Measurements from ENCODE around the gene NDUFAF2. TPM values are rescaled to one million over a fixed set of nuclear protein-coding genes. Genes with fewer than 3 reads are reported as not detected.

Gene NDUFAF2, protein sequence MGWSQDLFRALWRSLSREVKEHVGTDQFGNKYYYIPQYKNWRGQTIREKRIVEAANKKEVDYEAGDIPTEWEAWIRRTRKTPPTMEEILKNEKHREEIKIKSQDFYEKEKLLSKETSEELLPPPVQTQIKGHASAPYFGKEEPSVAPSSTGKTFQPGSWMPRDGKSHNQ
- 20.8 and 30.8 TPM in 2 replicates for total RNA-seq (2014; rRNA removed; shearing (Covaris generic))

DNA sequence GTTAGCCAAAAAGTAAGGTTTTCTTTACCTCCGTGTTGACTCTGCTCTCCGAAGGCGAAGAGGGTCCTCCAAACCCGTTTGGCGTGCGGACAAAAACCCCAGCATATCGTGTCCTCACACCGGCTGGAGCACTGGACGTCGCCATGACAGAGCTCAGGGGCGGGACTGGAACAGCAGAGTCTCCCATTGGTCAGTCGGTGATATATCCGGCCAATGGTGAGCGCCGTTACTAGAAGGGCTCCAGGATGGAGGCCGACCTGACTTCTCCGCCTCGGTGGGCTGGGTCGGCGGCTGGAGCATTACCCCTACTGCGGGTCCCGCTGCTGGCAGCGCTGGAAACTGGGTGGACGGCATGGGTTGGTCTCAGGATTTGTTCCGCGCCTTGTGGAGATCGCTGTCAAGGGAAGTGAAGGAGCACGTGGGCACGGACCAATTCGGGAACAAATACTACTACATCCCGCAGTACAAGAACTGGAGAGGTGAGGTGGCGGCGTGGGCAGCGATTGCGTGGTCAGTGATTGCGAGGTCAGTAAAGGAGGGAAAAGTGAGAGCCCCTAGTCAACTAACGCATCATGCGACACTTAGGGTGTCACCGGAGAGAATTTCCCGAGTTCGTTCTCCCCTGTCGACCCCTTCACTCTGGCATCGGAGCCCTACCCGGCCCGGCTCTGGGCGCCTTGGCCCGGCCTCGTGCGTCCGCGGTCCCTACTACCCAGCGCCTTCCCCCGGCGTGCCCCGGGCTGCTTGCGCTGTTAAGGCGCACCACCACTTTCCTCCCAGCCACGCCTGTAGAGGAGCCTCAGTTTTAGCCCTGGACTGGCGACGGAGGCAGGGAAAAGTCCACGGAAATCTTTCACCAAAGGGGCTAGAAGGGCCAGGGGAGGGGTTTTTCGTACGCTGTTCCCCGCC, at the start of gene NDUFAF2, which contains the start of gene ERCC8:
Gene NDUFAF2 (plus strand): TSS at position 302 of the 909 bp plus-strand sequence. CDS start 51 bp downstream, at position 353.
Gene ERCC8 (minus strand): TSS at position 167 of the 909 bp plus-strand sequence. CDS start 62 bp downstream, at position 105.
- DNase-seq = peak; percentile 94
- peak within 1 kb of the TSS; percentile 78 for H3K4me3 ChIP-seq (ENCODE audit: insufficient read depth, low read depth, low read length)
- H3K27me3 ChIP-seq (ENCODE audit: control insufficient read depth, insufficient read depth, low read length) = peaks cover 1% of the 10 kb centered on the region; the same call in 1 of the 2 replicates
- no peaks in the 10 kb centered on the region for H3K36me3 ChIP-seq (replicated peaks; ENCODE audit: control insufficient read depth, insufficient read depth, low read length)

DNA sequence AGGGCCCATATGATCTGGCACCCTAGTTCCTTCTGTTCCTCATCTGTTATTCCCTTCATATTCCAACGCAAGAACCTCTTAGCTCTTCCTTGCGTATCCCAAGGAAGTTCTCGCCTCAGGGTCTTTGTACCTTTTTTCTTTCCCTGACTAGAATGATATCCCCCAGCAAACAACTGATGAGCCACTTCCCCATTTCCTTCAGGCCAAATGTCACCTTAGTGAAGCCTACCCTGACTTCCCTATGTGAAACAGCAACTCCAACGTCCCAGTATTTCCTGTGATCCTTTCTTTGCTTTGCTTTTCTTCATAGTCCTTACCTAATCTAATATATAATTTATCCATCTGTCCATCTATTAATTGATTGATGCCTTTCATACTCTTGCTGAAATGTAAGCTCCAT, 48.0 kb upstream of the NDUFAF2 start:
- no peaks in the 10 kb centered on the region for H3K27me3 ChIP-seq (ENCODE audit: control insufficient read depth, insufficient read depth, low read length)
- no peak for DNase-seq
- no peaks in the 10 kb centered on the region; the same call in 1 of the 2 replicates for H3K36me3 ChIP-seq (replicated peaks; ENCODE audit: control insufficient read depth, insufficient read depth, low read length)
- H3K4me3 ChIP-seq (ENCODE audit: insufficient read depth, low read depth, low read length) = no peak overlapping the region

DNA sequence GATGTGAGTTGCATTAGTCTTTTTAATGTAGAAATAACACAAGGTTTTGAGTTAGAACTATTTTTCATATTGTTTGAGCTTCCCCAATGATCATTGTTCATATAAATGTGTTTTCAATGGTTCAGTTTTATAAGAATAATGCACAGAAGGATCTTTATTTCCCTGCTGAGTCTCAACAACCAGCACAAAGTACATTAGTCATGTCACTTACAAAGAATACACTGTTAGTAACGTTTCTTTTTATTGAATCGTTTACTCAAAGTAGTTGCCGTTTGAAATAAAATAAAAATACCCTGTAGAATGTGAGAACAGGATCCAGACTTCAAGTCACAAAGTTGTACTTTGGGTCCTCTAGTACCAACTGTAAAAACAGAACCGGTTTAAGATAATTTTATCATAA, 41.6 kb upstream of the NDUFAF2 start:
- H3K4me3 ChIP-seq (ENCODE audit: insufficient read depth, low read depth, low read length) = no peak overlapping the region
- no peak for DNase-seq
- no peaks in the 10 kb centered on the region for H3K36me3 ChIP-seq (replicated peaks; ENCODE audit: control insufficient read depth, insufficient read depth, low read length)
- no peaks in the 10 kb centered on the region for H3K27me3 ChIP-seq (ENCODE audit: control insufficient read depth, insufficient read depth, low read length)

DNA sequence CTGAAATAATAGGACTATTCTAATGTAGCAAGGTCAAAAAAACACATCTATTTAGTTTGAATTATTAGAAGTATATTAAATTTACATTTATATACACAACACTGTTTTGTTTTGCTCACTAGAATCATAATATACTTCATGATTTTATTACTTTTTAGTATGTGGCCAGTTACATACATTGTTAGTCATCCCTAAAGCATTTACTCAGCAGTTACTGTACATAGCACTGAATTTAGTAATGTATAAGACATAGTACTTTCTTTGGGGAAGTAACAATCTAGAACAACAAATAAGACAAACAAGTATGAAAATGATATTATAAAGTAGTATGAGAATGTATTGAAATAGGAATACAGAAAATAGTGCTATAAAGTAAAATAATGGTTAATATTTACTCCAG, 28.4 kb upstream of the NDUFAF2 start:
- DNase-seq = no peak
- Histone ChIP-seq H3K27me3 (ENCODE audit: control insufficient read depth, insufficient read depth, low read length) (no peaks in the 10 kb centered on the region), H3K36me3 (replicated peaks; ENCODE audit: control insufficient read depth, insufficient read depth, low read length) (no peaks in the 10 kb centered on the region; the same call in none of the 2 replicates), H3K4me3 (ENCODE audit: insufficient read depth, low read depth, low read length) (no peak overlapping the region)

DNA sequence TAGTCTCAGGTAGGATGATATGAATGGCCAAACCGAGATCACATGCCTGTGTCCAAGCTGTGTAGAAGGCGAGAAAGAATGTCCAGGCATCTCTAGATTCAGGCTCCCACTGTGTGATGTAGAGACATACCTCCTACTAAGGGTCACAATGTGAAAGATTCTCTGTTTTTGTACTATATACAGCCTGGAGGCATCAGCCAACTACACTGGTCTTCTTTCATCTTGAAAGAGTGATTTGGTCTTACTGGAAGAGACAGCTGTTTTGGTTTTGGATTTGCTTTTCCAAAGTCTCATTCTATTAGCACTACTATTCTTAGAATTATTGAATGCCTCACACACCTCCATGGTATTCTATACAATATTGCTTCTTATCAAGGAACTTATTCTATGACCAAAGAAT, 26.5 kb upstream of the NDUFAF2 start:
- H3K36me3 ChIP-seq (replicated peaks; ENCODE audit: control insufficient read depth, insufficient read depth, low read length) = no peaks in the 10 kb centered on the region; the same call in none of the 2 replicates

DNA sequence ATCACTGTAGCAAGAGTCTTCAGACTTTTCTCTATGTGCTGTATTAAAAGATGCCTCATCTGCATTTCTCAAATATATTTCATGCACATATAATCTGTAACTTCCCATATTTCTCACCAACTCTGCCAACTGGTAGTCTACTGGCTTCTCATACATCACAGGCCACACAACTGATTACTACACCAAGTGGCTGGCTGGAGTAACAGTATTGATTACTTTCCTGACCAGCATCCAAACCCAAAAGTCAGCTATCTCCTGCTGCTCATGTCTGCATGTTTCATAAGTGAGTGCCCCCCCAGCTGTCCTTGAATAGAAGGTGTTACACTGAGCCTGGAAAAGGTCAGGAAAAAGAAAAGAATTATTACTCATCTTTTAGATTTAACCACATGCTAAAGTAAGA, 17.6 kb upstream of the NDUFAF2 start:
- Histone ChIP-seq H3K36me3 (replicated peaks; ENCODE audit: control insufficient read depth, insufficient read depth, low read length) (peaks cover 2% of the 10 kb centered on the region), H3K27me3 (ENCODE audit: control insufficient read depth, insufficient read depth, low read length) (no peaks in the 10 kb centered on the region), H3K4me3 (ENCODE audit: insufficient read depth, low read depth, low read length) (no peak overlapping the region)
- no peak for DNase-seq

More for the DNA sequence above, 26.5 kb upstream of the NDUFAF2 start:
- Histone ChIP-seq H3K27me3 (ENCODE audit: control insufficient read depth, insufficient read depth, low read length) (no peaks in the 10 kb centered on the region), H3K4me3 (ENCODE audit: insufficient read depth, low read depth, low read length) (no peak overlapping the region)
- no peak for DNase-seq

DNA sequence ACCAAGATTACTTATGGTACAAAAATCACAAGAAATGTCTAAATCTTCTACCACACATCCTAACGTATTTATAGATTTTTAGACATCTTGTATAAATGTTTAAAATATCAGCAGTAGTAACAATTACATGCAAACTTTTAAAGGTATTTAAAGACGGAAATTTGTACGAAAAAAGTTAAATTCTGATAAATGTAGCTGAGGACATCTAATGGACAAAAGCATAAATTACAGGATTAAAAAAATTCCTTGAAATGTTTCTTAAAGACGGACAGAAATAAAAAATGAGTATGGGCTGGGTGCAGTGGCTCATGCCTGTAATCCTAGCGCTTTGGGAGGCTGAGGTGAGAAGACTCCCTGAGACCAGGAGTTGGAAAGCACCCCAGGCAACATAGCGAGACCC, 16.0 kb upstream of the NDUFAF2 start:
- no peaks in the 10 kb centered on the region for H3K27me3 ChIP-seq (ENCODE audit: control insufficient read depth, insufficient read depth, low read length)
- no peak for DNase-seq
- H3K36me3 ChIP-seq (replicated peaks; ENCODE audit: control insufficient read depth, insufficient read depth, low read length) = peaks cover 2% of the 10 kb centered on the region
- no peak overlapping the region for H3K4me3 ChIP-seq (ENCODE audit: insufficient read depth, low read depth, low read length)

DNA sequence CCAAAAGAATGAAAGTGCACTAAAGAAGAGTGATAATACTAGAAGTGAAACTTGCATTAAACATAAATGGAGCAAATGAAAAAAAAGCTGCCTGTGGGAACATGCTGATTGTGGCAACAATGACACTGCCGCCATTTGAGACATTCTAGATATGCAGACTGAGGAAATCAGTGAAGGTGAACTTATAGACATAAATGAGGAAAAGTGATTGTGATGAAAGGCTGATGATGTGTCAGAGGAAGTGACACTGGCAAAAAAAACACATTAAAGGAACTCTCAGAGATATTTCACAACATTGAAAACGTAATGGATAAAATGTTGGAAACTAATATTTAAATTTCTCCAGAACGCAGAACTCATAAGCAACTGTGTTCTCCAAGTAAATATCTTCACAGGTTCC, 1.4 kb upstream of the NDUFAF2 start:
- H3K27me3 ChIP-seq (ENCODE audit: control insufficient read depth, insufficient read depth, low read length) = peaks cover 1% of the 10 kb centered on the region; the same call in 1 of the 2 replicates
- H3K36me3 ChIP-seq (replicated peaks; ENCODE audit: control insufficient read depth, insufficient read depth, low read length) = no peaks in the 10 kb centered on the region
- H3K4me3 ChIP-seq (ENCODE audit: insufficient read depth, low read depth, low read length) = no peak overlapping the region
- DNase-seq = no peak

DNA sequence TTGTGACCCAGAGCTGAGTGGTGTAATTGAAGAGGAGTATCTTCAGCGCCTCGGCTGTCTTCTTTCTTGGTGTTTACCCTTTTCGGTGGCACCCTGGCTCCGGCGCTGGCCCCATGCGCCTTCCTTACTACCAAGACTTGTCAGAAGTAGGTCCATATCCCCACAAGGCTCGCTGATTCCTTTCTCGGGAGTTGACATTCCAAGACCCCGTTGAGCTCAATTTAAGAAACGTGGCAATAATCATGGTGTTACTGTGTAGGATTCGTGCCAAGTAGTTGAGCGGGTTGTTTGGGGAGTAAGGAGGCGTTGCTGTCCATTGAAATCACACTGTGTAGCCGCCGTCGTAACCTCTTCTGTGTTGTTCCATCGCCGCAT, 795 bp downstream of the NDUFAF2 start:
- DNase-seq = peak; percentile 3
- Histone ChIP-seq H3K4me3 (ENCODE audit: insufficient read depth, low read depth, low read length) (peak overlapping the region; percentile 78), H3K27me3 (ENCODE audit: control insufficient read depth, insufficient read depth, low read length) (peaks cover 1% of the 10 kb centered on the region; the same call in 1 of the 2 replicates), H3K36me3 (replicated peaks; ENCODE audit: control insufficient read depth, insufficient read depth, low read length) (no peaks in the 10 kb centered on the region)

DNA sequence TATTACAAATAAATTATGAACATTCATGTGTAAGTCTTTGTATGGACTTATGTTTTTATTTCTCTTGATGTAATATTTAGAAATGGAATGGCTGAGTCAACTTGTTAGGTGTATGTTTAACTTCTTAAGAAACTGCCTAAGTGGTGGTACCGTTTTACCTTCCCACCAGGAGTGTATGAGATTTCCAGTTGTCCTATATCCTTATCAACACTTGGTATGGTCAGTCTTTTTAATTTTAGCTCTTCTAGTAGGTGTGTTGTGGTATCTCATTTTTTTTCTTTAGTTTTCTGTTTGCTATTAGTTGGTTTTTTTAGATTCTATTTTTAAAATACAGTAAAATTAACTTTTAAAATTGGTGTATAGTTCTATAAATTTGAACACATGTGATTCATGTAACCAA, 3.7 kb downstream of the NDUFAF2 start:
- Histone ChIP-seq H3K36me3 (replicated peaks; ENCODE audit: control insufficient read depth, insufficient read depth, low read length) (no peaks in the 10 kb centered on the region), H3K4me3 (ENCODE audit: insufficient read depth, low read depth, low read length) (no peak overlapping the region), H3K27me3 (ENCODE audit: control insufficient read depth, insufficient read depth, low read length) (peaks cover 1% of the 10 kb centered on the region; the same call in 1 of the 2 replicates)
- no peak for DNase-seq

DNA sequence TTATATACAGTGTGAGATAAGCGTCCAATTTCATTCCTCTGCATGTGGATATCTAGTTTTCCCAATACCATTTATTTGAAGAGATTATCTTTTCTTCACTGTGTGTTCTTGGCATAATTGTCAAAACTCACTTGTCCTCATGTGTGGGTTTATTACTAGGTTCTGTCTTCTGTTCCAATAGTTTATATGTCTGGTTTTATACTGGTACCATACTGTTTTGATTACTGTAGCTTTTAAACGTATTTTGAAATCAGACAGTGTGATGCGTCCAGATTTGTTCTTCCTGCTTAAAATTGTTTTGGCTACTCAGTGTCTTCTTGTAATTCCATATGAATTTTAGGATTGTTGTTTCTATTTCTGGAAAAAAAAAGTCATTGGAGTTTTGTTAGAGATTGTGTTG, 10.2 kb downstream of the NDUFAF2 start:
- Histone ChIP-seq H3K36me3 (replicated peaks; ENCODE audit: control insufficient read depth, insufficient read depth, low read length) (no peaks in the 10 kb centered on the region), H3K27me3 (ENCODE audit: control insufficient read depth, insufficient read depth, low read length) (no peaks in the 10 kb centered on the region), H3K4me3 (ENCODE audit: insufficient read depth, low read depth, low read length) (no peak overlapping the region)
- DNase-seq = no peak

DNA sequence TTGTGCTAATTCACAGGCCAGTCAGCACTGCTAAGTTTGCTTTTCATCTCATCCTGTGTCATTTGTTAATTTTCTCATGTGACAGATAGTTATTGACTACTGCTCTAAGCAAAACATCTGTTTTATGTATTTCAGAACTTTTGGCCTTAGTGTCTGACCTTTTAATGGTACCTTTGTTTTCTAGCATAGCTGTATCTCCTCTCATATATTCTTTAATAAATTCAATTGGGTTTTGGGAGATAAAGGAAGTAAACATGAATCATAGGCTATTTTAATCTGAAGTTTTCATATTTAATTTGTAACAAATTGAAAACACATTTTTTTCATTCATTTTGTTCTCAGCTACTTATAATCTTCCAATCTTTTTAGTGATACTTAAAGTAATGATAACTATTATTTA, 13.1 kb downstream of the NDUFAF2 start:
- H3K27me3 ChIP-seq (ENCODE audit: control insufficient read depth, insufficient read depth, low read length) = no peaks in the 10 kb centered on the region
- DNase-seq = no peak
- no peak overlapping the region for H3K4me3 ChIP-seq (ENCODE audit: insufficient read depth, low read depth, low read length)
- no peaks in the 10 kb centered on the region for H3K36me3 ChIP-seq (replicated peaks; ENCODE audit: control insufficient read depth, insufficient read depth, low read length)

DNA sequence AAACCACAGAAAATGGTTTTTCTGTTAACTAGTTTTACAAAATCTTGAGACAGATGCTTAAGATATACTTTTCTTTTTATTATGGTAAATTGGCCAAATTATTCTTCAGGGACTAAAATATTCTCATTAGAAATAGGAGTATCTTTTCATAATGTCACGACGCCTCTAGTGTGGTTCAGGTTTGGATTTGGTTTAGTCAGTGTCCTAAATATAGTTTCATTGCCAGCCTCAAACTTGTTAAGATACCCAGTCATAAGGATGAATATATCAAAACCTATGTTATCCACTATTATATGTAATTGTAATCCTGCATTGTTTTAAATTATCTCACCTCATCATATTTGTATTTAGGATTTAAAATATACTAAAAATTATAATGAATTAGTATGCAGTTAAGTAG, 13.7 kb downstream of the NDUFAF2 start:
- Histone ChIP-seq H3K36me3 (replicated peaks; ENCODE audit: control insufficient read depth, insufficient read depth, low read length) (no peaks in the 10 kb centered on the region), H3K27me3 (ENCODE audit: control insufficient read depth, insufficient read depth, low read length) (no peaks in the 10 kb centered on the region), H3K4me3 (ENCODE audit: insufficient read depth, low read depth, low read length) (no peak overlapping the region)
- DNase-seq = no peak

DNA sequence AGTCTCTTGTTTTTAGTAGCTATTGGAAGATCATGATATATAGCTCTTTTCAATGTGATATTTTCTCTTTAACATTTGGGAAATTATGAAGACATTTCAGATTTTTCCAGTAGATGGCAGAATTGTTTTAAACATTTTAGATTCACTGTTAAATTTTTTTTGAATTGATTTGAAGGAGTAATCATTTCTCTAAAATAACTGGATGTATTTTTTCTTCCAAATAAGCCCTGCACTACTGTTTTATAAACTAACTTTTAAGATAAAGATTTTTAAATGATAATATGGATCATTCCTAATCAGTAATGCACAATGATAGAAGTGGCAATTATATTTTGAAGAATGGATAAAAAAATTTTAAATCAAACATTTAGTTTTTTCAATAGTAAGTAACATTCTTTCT, 14.2 kb downstream of the NDUFAF2 start:
- no peaks in the 10 kb centered on the region for H3K27me3 ChIP-seq (ENCODE audit: control insufficient read depth, insufficient read depth, low read length)
- no peaks in the 10 kb centered on the region for H3K36me3 ChIP-seq (replicated peaks; ENCODE audit: control insufficient read depth, insufficient read depth, low read length)
- no peak overlapping the region for H3K4me3 ChIP-seq (ENCODE audit: insufficient read depth, low read depth, low read length)
- DNase-seq = no peak

DNA sequence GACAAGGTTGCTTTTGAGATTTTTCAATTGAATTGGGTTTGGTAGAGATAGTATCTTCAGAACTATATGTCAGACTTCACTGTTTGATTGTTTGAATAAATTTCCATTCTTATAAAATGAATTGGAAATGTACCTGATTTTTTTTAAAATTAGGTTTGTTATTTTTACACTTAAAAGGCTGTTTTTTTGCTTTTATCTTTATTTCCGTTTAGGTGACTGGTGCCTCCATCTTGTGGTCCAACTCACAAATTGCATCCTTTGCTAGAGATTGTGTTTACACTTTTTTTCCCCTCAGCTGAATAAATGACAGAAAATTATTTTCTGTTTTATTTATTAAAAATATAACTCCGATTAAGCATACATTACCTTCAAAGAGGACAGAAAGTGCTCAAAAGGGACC, 15.6 kb downstream of the NDUFAF2 start:
- Histone ChIP-seq H3K27me3 (ENCODE audit: control insufficient read depth, insufficient read depth, low read length) (no peaks in the 10 kb centered on the region), H3K4me3 (ENCODE audit: insufficient read depth, low read depth, low read length) (no peak overlapping the region), H3K36me3 (replicated peaks; ENCODE audit: control insufficient read depth, insufficient read depth, low read length) (no peaks in the 10 kb centered on the region)
- no peak for DNase-seq
